Memory B cell (primary cell): Measurements from ENCODE around the gene PARP11.

ENCODE experiments used
- ATAC-seq: fragments of 150-1000 bp; cut with Tn5 transposase; 2 replicates; pipeline ENCODE4 v1.10.0; 2021; ENCODE audit warnings: low read depth, mild to moderate bottlenecking, moderate library complexity
- DNase-seq, 2 donors: peaks; one replicate each; pipeline ENCODE4 v3.0.0; 2022; ENCODE audit warnings: low spot score in 2 of 2
- H3K27ac Mint-ChIP-seq: one replicate; pipeline ENCODE4 v1.8.0; 2022; ENCODE audit warnings: mild to moderate bottlenecking, moderate library complexity, mixed read lengths
- H3K27me3 Mint-ChIP-seq: one replicate; pipeline ENCODE4 v1.8.0; 2022; ENCODE audit warnings: mixed read lengths
- H3K36me3 Mint-ChIP-seq: one replicate; pipeline ENCODE4 v1.8.0; 2022; ENCODE audit warnings: mild to moderate bottlenecking, mixed read lengths
- H3K4me1 Mint-ChIP-seq: one replicate; pipeline ENCODE4 v1.8.0; 2022; ENCODE audit warnings: mixed read lengths
- H3K4me3 Mint-ChIP-seq: one replicate; pipeline ENCODE4 v1.8.0; 2022; ENCODE audit warnings: mild to moderate bottlenecking, moderate library complexity, mixed read lengths
- H3K9me3 Mint-ChIP-seq: one replicate; pipeline ENCODE4 v1.8.0; 2022; ENCODE audit warnings: mixed read lengths

PARP11 gene

GRCh38 chr12:3896801-3897351 lies 23.7 kb upstream of the PARP11 start:
- Mint-ChIP-seq H3K27ac (no peak overlapping the region), H3K36me3 (no peaks in the 10 kb centered on the region), H3K4me1 (peaks cover 2% of the 10 kb centered on the region), H3K27me3 (peaks cover 8% of the 10 kb centered on the region), H3K9me3 (no peaks in the 10 kb centered on the region), H3K4me3 (no peak overlapping the region)
- DNase-seq (no peak), ATAC-seq (no peak)

- peaks cover 8% of the 10 kb centered on the region for H3K27me3 Mint-ChIP-seq
- no peak overlapping the region for H3K4me3 Mint-ChIP-seq
- DNase-seq, result no peak
- H3K27ac Mint-ChIP-seq, result no peak overlapping the region
- no peaks in the 10 kb centered on the region for H3K36me3 Mint-ChIP-seq
- peaks cover 2% of the 10 kb centered on the region for H3K4me1 Mint-ChIP-seq
- no peaks in the 10 kb centered on the region for H3K9me3 Mint-ChIP-seq
- ATAC-seq, result no peak
Observed at GRCh38 chr12:3896356-3896755, 23.2 kb upstream of the PARP11 start.

GRCh38 chr12:3892631-3893030 lies 19.4 kb upstream of the PARP11 start:
- peaks cover 4% of the 10 kb centered on the region for H3K4me1 Mint-ChIP-seq
- H3K36me3 Mint-ChIP-seq, result no peaks in the 10 kb centered on the region
- ATAC-seq (no peak), DNase-seq (no peak)
- H3K27ac Mint-ChIP-seq, result no peak overlapping the region
- H3K27me3 Mint-ChIP-seq, result peaks cover 4% of the 10 kb centered on the region
- H3K9me3 Mint-ChIP-seq, result no peaks in the 10 kb centered on the region
- no peak overlapping the region for H3K4me3 Mint-ChIP-seq

- DNase-seq (no peak), ATAC-seq (no peak)
- Mint-ChIP-seq H3K4me3 (no peak overlapping the region), H3K36me3 (no peaks in the 10 kb centered on the region), H3K4me1 (peaks cover 3% of the 10 kb centered on the region), H3K27ac (no peak overlapping the region), H3K27me3 (peaks cover 4% of the 10 kb centered on the region), H3K9me3 (no peaks in the 10 kb centered on the region)
Observed at GRCh38 chr12:3891201-3891600, 18.0 kb upstream of the PARP11 start.

- no peak for ATAC-seq
- H3K36me3 Mint-ChIP-seq, result no peaks in the 10 kb centered on the region
- peaks cover 5% of the 10 kb centered on the region for H3K4me1 Mint-ChIP-seq
- H3K9me3 Mint-ChIP-seq, result no peaks in the 10 kb centered on the region
- H3K4me3 Mint-ChIP-seq, result no peak overlapping the region
- peaks cover 5% of the 10 kb centered on the region for H3K27me3 Mint-ChIP-seq
- no peak for DNase-seq
- no peak overlapping the region for H3K27ac Mint-ChIP-seq
Observed at GRCh38 chr12:3888659-3889058, 15.5 kb upstream of the PARP11 start.

GRCh38 chr12:3885277-3886094 lies 12.3 kb upstream of the PARP11 start:
- DNase-seq, result peak in 1 of 2 donors; percentile 44
- no peak overlapping the region for H3K4me3 Mint-ChIP-seq
- no peak overlapping the region for H3K27ac Mint-ChIP-seq

GRCh38 chr12:3884671-3885070 lies 11.5 kb upstream of the PARP11 start:
- ATAC-seq (no peak), DNase-seq (no peak)
- peaks cover 5% of the 10 kb centered on the region for H3K4me1 Mint-ChIP-seq
- H3K27me3 Mint-ChIP-seq, result peaks cover 13% of the 10 kb centered on the region
- no peak overlapping the region for H3K4me3 Mint-ChIP-seq
- H3K27ac Mint-ChIP-seq, result no peak overlapping the region
- no peaks in the 10 kb centered on the region for H3K9me3 Mint-ChIP-seq
- no peaks in the 10 kb centered on the region for H3K36me3 Mint-ChIP-seq

More at GRCh38 chr12:3885277-3886094, 12.3 kb upstream of the PARP11 start:
- no peaks in the 10 kb centered on the region for H3K36me3 Mint-ChIP-seq
- H3K27me3 Mint-ChIP-seq, result peaks cover 10% of the 10 kb centered on the region
- no peak for ATAC-seq
- peaks cover 5% of the 10 kb centered on the region for H3K4me1 Mint-ChIP-seq
- H3K9me3 Mint-ChIP-seq, result no peaks in the 10 kb centered on the region

- Mint-ChIP-seq H3K4me1 (peaks cover 3% of the 10 kb centered on the region), H3K27me3 (peaks cover 15% of the 10 kb centered on the region), H3K9me3 (no peaks in the 10 kb centered on the region), H3K36me3 (no peaks in the 10 kb centered on the region), H3K27ac (no peak overlapping the region), H3K4me3 (no peak overlapping the region)
- ATAC-seq (peak; percentile 90), DNase-seq (no peak)
Observed at GRCh38 chr12:3882896-3883564, 9.8 kb upstream of the PARP11 start.

GRCh38 chr12:3882406-3882805 lies 9.2 kb upstream of the PARP11 start:
- no peaks in the 10 kb centered on the region for H3K9me3 Mint-ChIP-seq
- no peak for ATAC-seq
- peaks cover 3% of the 10 kb centered on the region for H3K4me1 Mint-ChIP-seq
- H3K4me3 Mint-ChIP-seq, result no peak overlapping the region
- no peak overlapping the region for H3K27ac Mint-ChIP-seq
- peak in 1 of 2 donors; percentile 4 for DNase-seq
- no peaks in the 10 kb centered on the region for H3K36me3 Mint-ChIP-seq
- H3K27me3 Mint-ChIP-seq, result peaks cover 19% of the 10 kb centered on the region

GRCh38 chr12:3881281-3881950 lies 8.2 kb upstream of the PARP11 start:
- DNase-seq (peak in 1 of 2 donors; percentile 2), ATAC-seq (no peak)
- H3K9me3 Mint-ChIP-seq, result no peaks in the 10 kb centered on the region
- H3K27me3 Mint-ChIP-seq, result peaks cover 19% of the 10 kb centered on the region
- no peak overlapping the region for H3K4me3 Mint-ChIP-seq
- no peaks in the 10 kb centered on the region for H3K36me3 Mint-ChIP-seq
- H3K4me1 Mint-ChIP-seq, result peaks cover 3% of the 10 kb centered on the region
- H3K27ac Mint-ChIP-seq, result no peak overlapping the region

GRCh38 chr12:3879846-3880245 lies 6.6 kb upstream of the PARP11 start:
- peaks cover 16% of the 10 kb centered on the region for H3K27me3 Mint-ChIP-seq
- ATAC-seq (no peak), DNase-seq (no peak)
- H3K4me3 Mint-ChIP-seq, result no peak overlapping the region
- no peaks in the 10 kb centered on the region for H3K9me3 Mint-ChIP-seq
- no peaks in the 10 kb centered on the region for H3K36me3 Mint-ChIP-seq
- H3K27ac Mint-ChIP-seq, result no peak overlapping the region
- H3K4me1 Mint-ChIP-seq, result no peaks in the 10 kb centered on the region

- Mint-ChIP-seq H3K27me3 (no peaks in the 10 kb centered on the region), H3K27ac (peak overlapping the region; percentile 69), H3K36me3 (peaks cover 13% of the 10 kb centered on the region), H3K4me1 (peaks cover 28% of the 10 kb centered on the region), H3K4me3 (peak overlapping the region; percentile 98), H3K9me3 (peaks cover 1% of the 10 kb centered on the region)
- no peak for DNase-seq
- no peak for ATAC-seq
Observed at GRCh38 chr12:3871356-3871755, 1.8 kb downstream of the PARP11 start.

GRCh38 chr12:3869865-3870264 lies 3.3 kb downstream of the PARP11 start:
- no peaks in the 10 kb centered on the region for H3K27me3 Mint-ChIP-seq
- peaks cover 28% of the 10 kb centered on the region for H3K4me1 Mint-ChIP-seq
- H3K4me3 Mint-ChIP-seq, result peak overlapping the region; percentile 83
- peaks cover 8% of the 10 kb centered on the region for H3K9me3 Mint-ChIP-seq
- peak overlapping the region; percentile 69 for H3K27ac Mint-ChIP-seq
- H3K36me3 Mint-ChIP-seq, result peaks cover 20% of the 10 kb centered on the region
- DNase-seq (no peak), ATAC-seq (no peak)

GRCh38 chr12:3869433-3869832 lies 3.8 kb downstream of the PARP11 start:
- H3K4me3 Mint-ChIP-seq, result peak overlapping the region; percentile 83
- no peaks in the 10 kb centered on the region for H3K27me3 Mint-ChIP-seq
- H3K4me1 Mint-ChIP-seq, result peaks cover 28% of the 10 kb centered on the region
- H3K27ac Mint-ChIP-seq, result peak overlapping the region; percentile 69
- peaks cover 11% of the 10 kb centered on the region for H3K9me3 Mint-ChIP-seq
- DNase-seq (no peak), ATAC-seq (no peak)
- H3K36me3 Mint-ChIP-seq, result peaks cover 25% of the 10 kb centered on the region
